GM12878 (cell line): ENCODE data around the gene SLAMF9. TPM values are rescaled to one million over a fixed set of nuclear protein-coding genes. Genes with fewer than 3 reads are reported as not detected.

Experiments used
- ATAC-seq: fragments of 200-7000 bp; cut with Tn5 transposase; 3 replicates; pipeline ENCODE4 v1.9.1; 2020; ENCODE audit warnings: mild to moderate bottlenecking, moderate library complexity
- BruUV-seq: library from RNA; stranded (reverse); fragments of 400-500 nt; replicated peaks from 2 replicates; lab custom pipeline; 2021; lab: Mats Ljungman, UMichigan
- CTCF ChIA-PET: fragments of 300-600 bp; sonication (Branson Sonifier 250); formaldehyde crosslinking; extraction: SDS; loops from one replicate; lab custom pipeline; 2021; ENCODE audit warnings: inconsistent platforms; lab: Yijun Ruan, JAX
- POLR2A ChIA-PET: fragments of 350-600 bp; formaldehyde crosslinking; extraction: SDS; loops from one replicate; lab custom pipeline; 2021; ENCODE audit warnings: inconsistent platforms; lab: Charles Lee
- RAD21 ChIA-PET: fragments of 300-600 bp; sonication (Branson Sonifier 250); formaldehyde crosslinking; loops from one replicate; lab custom pipeline; 2023; ENCODE audit warnings: antibody characterized with exemption; ENCODE audit not compliant: unreplicated experiment; lab: Charles Lee
- SMC1A ChIA-PET: fragments of 300-600 bp; sonication (Branson Sonifier 250); formaldehyde crosslinking; loops from one replicate; lab custom pipeline; 2023; ENCODE audit not compliant: unreplicated experiment, uncharacterized antibody; lab: Charles Lee
- DNase-seq: peaks from one replicate; pipeline ENCODE4 v3.0.0-alpha.2; 2011; ENCODE audit warnings: low read depth, low spot score
- FAIRE-seq: peaks from 3 replicates; lab custom pipeline; 2011; peaks lifted over from hg19 to GRCh38; lab: Jason Lieb, UNC
- H2AFZ ChIP-seq: 2 replicates; pipeline ENCODE4 v1.6.0; 2011; ENCODE audit warnings: low read depth, low read length, control low read depth; ENCODE audit not compliant: control insufficient read depth
- H3K27ac ChIP-seq: 2 replicates; pipeline ENCODE4 v1.5.1; 2011; ENCODE audit warnings: control low read depth; ENCODE audit not compliant: control insufficient read depth, insufficient read depth
- H3K27me3 ChIP-seq, 2 experiments: replicated peaks in 1 of 2; 2 replicates each; pipeline versions ENCODE4 v1.6.0 to v1.6.1; 2011; ENCODE audit warnings: low read length in 1 of 2; ENCODE audit not compliant: control insufficient read depth in 2 of 2, insufficient read depth in 2 of 2
- H3K36me3 ChIP-seq, 2 experiments: 2 replicates each; pipeline ENCODE4 v1.5.1; 2011; ENCODE audit warnings: low read length in 1 of 2; ENCODE audit not compliant: control insufficient read depth in 2 of 2, insufficient read depth in 2 of 2
- H3K4me1 ChIP-seq: 2 replicates; pipeline ENCODE4 v1.6.1; 2011; ENCODE audit warnings: mild to moderate bottlenecking, low read length, moderate library complexity, mixed read lengths; ENCODE audit not compliant: control insufficient read depth, insufficient read depth
- H3K4me2 ChIP-seq: 2 replicates; pipeline ENCODE4 v1.6.0; 2011; ENCODE audit warnings: control low read depth; ENCODE audit not compliant: control insufficient read depth, insufficient read depth
- H3K4me3 ChIP-seq: fragments of 200-600 bp; sonication (generic); 2 replicates; pipeline ENCODE4 v1.5.1; 2016
- H3K79me2 ChIP-seq: 2 replicates; pipeline ENCODE4 v1.6.0; 2011; ENCODE audit warnings: low read length; ENCODE audit not compliant: control insufficient read depth, insufficient read depth
- H3K9ac ChIP-seq: 2 replicates; pipeline ENCODE4 v1.8.0; 2011; ENCODE audit warnings: low read length, control low read depth, mixed read lengths; ENCODE audit not compliant: control insufficient read depth, insufficient read depth
- H3K9me3 ChIP-seq: replicated peaks from 3 replicates; pipeline ENCODE4 v1.5.1; 2011; ENCODE audit warnings: mild to moderate bottlenecking, low read length; ENCODE audit not compliant: control insufficient read depth, insufficient read depth
- H4K20me1 ChIP-seq: 2 replicates; pipeline ENCODE4 v1.6.0; 2011; ENCODE audit not compliant: control insufficient read depth, insufficient read depth
- BCL11A ChIP-seq: IDR thresholded peaks from 2 replicates; pipeline ENCODE4 v1.6.1; 2011; ENCODE audit warnings: low read depth, low read length
- CBFB ChIP-seq: IDR thresholded peaks from 2 replicates; pipeline ENCODE4 v1.6.1; 2016; ENCODE audit warnings: antibody characterized with exemption, low read depth
- CREM ChIP-seq: IDR thresholded peaks from 2 replicates; pipeline ENCODE4 v1.6.1; 2014; ENCODE audit warnings: antibody characterized with exemption, low read depth
- CTCF ChIP-seq, 3 experiments: IDR thresholded peaks in 2 of 3; conservative IDR thresholded peaks in 1 of 3; 2 replicates each; pipeline ENCODE4 v1.5.1; 2011; ENCODE audit warnings: low read depth in 3 of 3, low read length in 3 of 3, mild to moderate bottlenecking in 3 of 3, control low read depth in 2 of 3, moderate library complexity in 2 of 3, inconsistent platforms in 1 of 3, mixed read lengths in 1 of 3; ENCODE audit not compliant: control insufficient read depth in 2 of 3, insufficient read depth in 1 of 3; ENCODE audit errors: extremely low read depth in 1 of 3
- EP300 ChIP-seq, 2 experiments: fragments of 150-350 bp in 1 of 2; IDR thresholded peaks; 2 replicates each; pipeline ENCODE4 v1.6.1; 2011 to 2012; ENCODE audit warnings: low read depth in 2 of 2, low read length in 2 of 2, borderline replicate concordance in 1 of 2, improper control_type of control experiment in 1 of 2, inconsistent platforms in 1 of 2; ENCODE audit not compliant: control insufficient read depth in 1 of 2
- ETV6 ChIP-seq, 2 experiments: fragments of 450-650 bp in 1 of 2; IDR thresholded peaks in 1 of 2; conservative IDR thresholded peaks in 1 of 2; 2 replicates each; pipeline ENCODE4 v1.6.1; 2014; ENCODE audit warnings: antibody characterized with exemption in 1 of 2, borderline replicate concordance in 1 of 2, low read depth in 1 of 2, mild to moderate bottlenecking in 1 of 2, moderate library complexity in 1 of 2
- IKZF2 ChIP-seq, 2 experiments: fragments of 450-650 bp; IDR thresholded peaks; 2 replicates each; pipeline ENCODE4 v1.6.1; 2017; ENCODE audit warnings: mild to moderate bottlenecking in 2 of 2, moderate library complexity in 2 of 2
- IRF4 ChIP-seq: IDR thresholded peaks from 2 replicates; pipeline ENCODE4 v1.6.1; 2011; ENCODE audit warnings: low read depth, low read length
- JUNB ChIP-seq: IDR thresholded peaks from 2 replicates; pipeline ENCODE4 v1.6.1; 2016; ENCODE audit warnings: antibody characterized with exemption, mild to moderate bottlenecking
- NFIC ChIP-seq: IDR thresholded peaks from 2 replicates; pipeline ENCODE4 v1.6.1; 2012; ENCODE audit warnings: low read depth, mild to moderate bottlenecking, inconsistent platforms, low read length, moderate library complexity
- NKRF ChIP-seq: fragments of 450-650 bp; conservative IDR thresholded peaks from 2 replicates; pipeline ENCODE4 v1.6.1; 2017; ENCODE audit warnings: mild to moderate bottlenecking, moderate library complexity
- PML ChIP-seq: IDR thresholded peaks from 2 replicates; pipeline ENCODE4 v1.6.1; 2012; ENCODE audit warnings: low read length, inconsistent platforms
- POLR2AphosphoS5 ChIP-seq: IDR thresholded peaks from 2 replicates; pipeline ENCODE4 v1.6.1; 2011; ENCODE audit warnings: mild to moderate bottlenecking, low read length, inconsistent platforms
- SMAD5 ChIP-seq: IDR thresholded peaks from 2 replicates; pipeline ENCODE4 v1.6.1; 2016; ENCODE audit warnings: antibody characterized with exemption, low read depth
- SREBF1 ChIP-seq: IDR thresholded peaks from 2 replicates; pipeline ENCODE4 v1.6.1; 2012; ENCODE audit warnings: mild to moderate bottlenecking, low read length
- SREBF2 ChIP-seq: IDR thresholded peaks from 2 replicates; pipeline ENCODE4 v1.6.1; 2012; ENCODE audit warnings: mild to moderate bottlenecking, low read length
- TAF1 ChIP-seq: IDR thresholded peaks from 2 replicates; pipeline ENCODE4 v1.6.1; 2011; ENCODE audit warnings: mild to moderate bottlenecking, low read depth, low read length, borderline replicate concordance
- TCF3 ChIP-seq: IDR thresholded peaks from 2 replicates; pipeline ENCODE4 v1.6.1; 2012; ENCODE audit warnings: low read depth, mild to moderate bottlenecking, low read length, borderline replicate concordance; ENCODE audit not compliant: insufficient read depth
- WGBS: methylation state at CpG from one replicate; pipeline ENCODE4 v1.1.6; 2016; ENCODE audit warnings: low lambda C conversion rate; ENCODE audit not compliant: insufficient replicate concordance, insufficient coverage; ENCODE audit errors: missing lambda C conversion rate; 5-methylcytosine and 5-hydroxymethylcytosine counted together
- in situ Hi-C: fragments of 300-500 bp; cut with MboI; formaldehyde crosslinking; loops from 9 replicates; pipeline ENCODE4 v1.14.3; 2018; ENCODE audit warnings: mixed read lengths
- intact Hi-C: fragments of 100-400 bp; cut with micrococcal nuclease; formaldehyde crosslinking; loops from one replicate; pipeline ENCODE4 v1.14.2; 2022; ENCODE audit not compliant: unreplicated experiment
- polyA plus RNA-seq, 11 experiments: library from polyadenylated mRNA; depleted of rRNA in 4 of 11; unstranded in 6 of 11; stranded (reverse) in 5 of 11; fragments of >200 nt; fragmentation: Nextera tagmentation in 4 of 11; fragmentation: Illumina TruSeq in 1 of 11; extraction: Ambion mirVana in 4 of 11; extraction: Trizol in 1 of 11; gene quantifications; 1 replicate in 1 of 11; 2 replicates in 10 of 11; pipeline versions ENCODE4 v1.2.1 to v1.2.3, GENCODE V29; 2011 to 2016; ENCODE audit warnings: inconsistent platforms in 2 of 11, missing spikeins in 2 of 11, low read depth in 1 of 11
- total RNA-seq, 4 experiments: library from RNA; depleted of rRNA in 3 of 4; stranded (reverse); fragments of >200 nt in 3 of 4; fragmentation: Illumina TruSeq in 1 of 4; extraction: Trizol in 1 of 4; gene quantifications; 2 replicates each; pipeline versions ENCODE4 v1.2.1 to v1.2.3, GENCODE V29; 2013 to 2021

The SLAMF9 gene
- total and polyA plus RNA-seq, 10 of the 15 experiments (the other 5 are each of a cell fraction or from before 2014, with no cell fraction given), result not detected

- 0 out of 2 replicates have a peak, but pooled peaks have one; percentile 25 for TF ChIP-seq SMAD5
- no peak for TF ChIP-seq CTCF (IDR thresholded peaks at IDR 0.05 in 2 of 3, conservative IDR thresholded peaks at IDR 0.05 in 1 of 3; ENCODE audit: control insufficient read depth in 2 of 3, extremely low read depth in 1 of 3, insufficient read depth in 1 of 3, low read depth in 3 of 3, low read length in 3 of 3)
Observed at GRCh38 chr1:159921700-159922504, 32.1 kb downstream of the SLAMF9 start (continued).

- ATAC-seq (peak; percentile 10), FAIRE-seq (peak; percentile 35), DNase-seq (peak; percentile 69)
- H3K9me3 ChIP-seq, result no peaks in the 10 kb centered on the region
- H3K4me3 ChIP-seq, result peak overlapping the region; percentile 82
- in situ Hi-C loops, result no loop called here
- RAD21 ChIA-PET, result interaction anchor here (1.0 to 7.5 kb wide), 4 partner anchors 11 to 86 kb away, joined by 5 to 94 read pairs (median 16); no protein-coding TSS in a partner anchor
- SMC1A ChIA-PET, result interaction anchor here (1.4 to 8.1 kb wide), 4 partner anchors 29 to 122 kb away, joined by 3 to 83 read pairs (median 34); no protein-coding TSS in a partner anchor
- H2AFZ ChIP-seq, result no peak overlapping the region
- peaks cover 27% of the 10 kb centered on the region for H3K4me1 ChIP-seq
- H3K9ac ChIP-seq, result peak overlapping the region; percentile 84
- H3K79me2 ChIP-seq, result peaks cover 61% of the 10 kb centered on the region
- H3K36me3 ChIP-seq, result peaks cover 8 to 28% of the 10 kb centered on the region in 2 experiments; a peak in 3 of 4 replicates
- intact Hi-C loops, result loop anchor here (10.0 kb wide), 1 partner anchor 846 kb away; the partner anchor contains the start of gene AIM2
- H3K27me3 ChIP-seq, result no peaks in the 10 kb centered on the region
- H3K4me2 ChIP-seq, result peak overlapping the region; percentile 68
- H4K20me1 ChIP-seq, result no peaks in the 10 kb centered on the region
- WGBS, result 0% methylated on average over 1 of the region's 1 CpG
- no TSS peak for BruUV-seq
- CTCF ChIA-PET, result interaction anchor here (0.8 to 22.4 kb wide), 10 partner anchors 14 to 124 kb away, joined by 3 to 422 read pairs (median 4); no protein-coding TSS in a partner anchor
- peak overlapping the region; percentile 82 for H3K27ac ChIP-seq
- POLR2A ChIA-PET, result interaction anchor here (0.6 to 5.2 kb wide), 5 partner anchors 13 to 284 kb away, joined by 3 to 23 read pairs (median 4); partner anchors contain the start of gene PEA15
- TF ChIP-seq CBFB (no peak), SREBF2 (no peak), EP300 (IDR thresholded peaks at IDR 0.05; ENCODE audit: borderline replicate concordance in 1 of 2, control insufficient read depth in 1 of 2, low read depth in 2 of 2, low read length in 2 of 2) (0 out of 4 replicates have a peak, but pooled peaks of 1 of the 2 experiments have one; percentile 7), SREBF1 (no peak), PML (no peak), BCL11A (0 out of 2 replicates have a peak, but pooled peaks have one; percentile 38), CREM (peak; percentile 77; the same call in 1 of the 2 replicates), NKRF (no peak), POLR2AphosphoS5 (peak; percentile 9), IKZF2 (IDR thresholded peaks at IDR 0.05) (peak; percentile 29 to 69; a peak in 1 of 4 replicates), IRF4 (peak; percentile 90), NFIC (peak; percentile 59), TAF1 (no peak), JUNB (peak; percentile 85), TCF3 (no peak), ETV6 (conservative IDR thresholded peaks at IDR 0.05 in 1 of 2, IDR thresholded peaks at IDR 0.05 in 1 of 2; ENCODE audit: borderline replicate concordance in 1 of 2, low read depth in 1 of 2) (peak in 1 of 2 experiments; percentile 71; a peak in 2 of 4 replicates)
Observed at GRCh38 chr1:159921251-159921650, 32.8 kb downstream of the SLAMF9 start.
